ENCODE results near the gene FAAP20. TPM values are rescaled to one million over a fixed set of nuclear protein-coding genes. Genes with fewer than 3 reads are reported as not detected.

FAAP20 gene
- total and polyA plus RNA-seq, 2 donors (not counting 3 experiments of a cell fraction or from before 2014, with no cell fraction given), result 31.5 to 62.6 TPM

DNA sequence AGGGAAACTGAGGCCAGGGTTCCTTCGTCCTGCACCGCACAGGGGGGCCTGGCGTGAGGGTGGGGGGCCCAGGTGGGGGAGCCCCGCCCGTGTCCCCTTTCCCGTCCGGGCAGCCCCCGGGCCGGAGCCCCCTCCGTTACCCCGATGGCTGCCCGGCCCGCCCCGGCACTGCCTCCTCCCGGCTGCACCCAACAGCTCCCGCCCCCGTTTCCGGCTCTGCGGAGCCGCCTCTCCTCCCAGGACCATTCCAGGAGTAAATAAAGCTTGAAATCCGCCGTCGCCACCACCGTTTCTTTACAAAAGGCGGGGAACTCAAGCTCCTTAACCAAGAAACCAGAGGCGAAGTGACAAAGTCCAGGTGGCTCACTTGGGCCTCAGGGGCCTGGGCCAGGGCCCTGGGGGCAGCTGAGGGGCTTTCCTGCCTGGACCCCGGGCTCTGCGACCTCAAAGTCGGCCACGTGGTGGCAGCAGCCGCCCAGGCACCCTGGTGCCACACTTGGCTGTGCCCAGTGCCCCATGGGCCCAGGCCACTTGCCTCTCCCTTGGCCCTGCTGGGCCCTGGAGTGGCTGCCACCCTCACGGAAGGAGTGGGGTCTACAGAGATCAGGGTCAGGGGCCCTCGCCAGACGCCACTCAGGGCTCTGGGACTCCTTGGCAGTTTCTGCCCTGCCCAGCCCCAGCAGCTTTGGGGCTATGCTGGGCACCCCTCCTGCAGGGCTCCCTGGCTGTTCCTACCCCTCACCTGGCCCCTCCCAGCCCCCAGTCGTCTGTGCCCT, 514 bp upstream of the FAAP20 start:
- H3K27ac ChIP-seq (ENCODE audit: insufficient read depth, low read depth, low read length), result peak overlapping the region; percentile 78
- H4K20me1 ChIP-seq (replicated peaks; ENCODE audit: control insufficient read depth, extremely low read depth, insufficient read depth, low read length), result no peaks in the 10 kb centered on the region
- peak overlapping the region; percentile 97 for H3K4me2 ChIP-seq (ENCODE audit: insufficient read depth, low read length)
- H3K27me3 ChIP-seq (ENCODE audit: control insufficient read depth in 2 of 2, insufficient read depth in 2 of 2, low read length in 2 of 2), result no peaks in the 10 kb centered on the region
- DNase-seq (ENCODE audit: low read depth, low spot score) (peak; percentile 86), FAIRE-seq (peak; percentile 89)
- dilution Hi-C loops (cut with MboI; ENCODE audit: extremely low pct_ligation_motif_present, low sequenced_read_pairs) (loop anchor here (10.0 kb wide), 1 partner anchor 180 kb away; no protein-coding TSS in a partner anchor), intact Hi-C loops (cut with micrococcal nuclease) (loop anchor here (1.0 to 10.0 kb wide), 11 partner anchors 17 to 1230 kb away; partner anchors contain the start of genes MORN1, PRXL2B and RER1)
- ChIA-PET POLR2A (interaction anchor here (0.7 to 1.1 kb wide), 4 partner anchors 10 to 186 kb away, joined by 3 to 15 read pairs (median 7); no protein-coding TSS in a partner anchor), CTCF (interaction anchor here (0.7 to 12.3 kb wide), 36 partner anchors 9 to 1229 kb away, joined by 3 to 631 read pairs (median 7); partner anchors contain the start of genes MORN1, PANK4, PEX10 and RER1)
- peaks cover 13% of the 10 kb centered on the region for H3K79me2 ChIP-seq (ENCODE audit: control insufficient read depth, insufficient read depth, low read length)
- no TSS peak for BruUV-seq (replicated peaks)
- H3K9me1 ChIP-seq (replicated peaks; ENCODE audit: control insufficient read depth, extremely low read depth, insufficient read depth, low read length), result no peaks in the 10 kb centered on the region
- peak overlapping the region; percentile 95 for H2AFZ ChIP-seq (ENCODE audit: low read depth, low read length)
- H3K36me3 ChIP-seq (ENCODE audit: control insufficient read depth in 2 of 2, extremely low read depth in 1 of 2, insufficient read depth in 2 of 2, low read length in 2 of 2), result no peaks in the 10 kb centered on the region
- H3K4me3 ChIP-seq (replicated peaks in 1 of 3; ENCODE audit: insufficient read depth in 1 of 3, low read depth in 1 of 3, low read length in 3 of 3), result peak overlapping the region; percentile 71 to 92 (median 73)
- TF ChIP-seq MYC (IDR thresholded peaks at IDR 0.05; ENCODE audit: low read depth, low read length), result no peak
- TF ChIP-seq POLR2A (IDR thresholded peaks at IDR 0.05; ENCODE audit: low read depth, low read length), result peak; percentile 62
- TF ChIP-seq, protein P1, sequence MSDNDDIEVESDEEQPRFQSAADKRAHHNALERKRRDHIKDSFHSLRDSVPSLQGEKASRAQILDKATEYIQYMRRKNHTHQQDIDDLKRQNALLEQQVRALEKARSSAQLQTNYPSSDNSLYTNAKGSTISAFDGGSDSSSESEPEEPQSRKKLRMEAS (IDR thresholded peaks at IDR 0.05; ENCODE audit: insufficient read depth, insufficient read length), result peak; percentile 80
- TF ChIP-seq, protein P2, sequence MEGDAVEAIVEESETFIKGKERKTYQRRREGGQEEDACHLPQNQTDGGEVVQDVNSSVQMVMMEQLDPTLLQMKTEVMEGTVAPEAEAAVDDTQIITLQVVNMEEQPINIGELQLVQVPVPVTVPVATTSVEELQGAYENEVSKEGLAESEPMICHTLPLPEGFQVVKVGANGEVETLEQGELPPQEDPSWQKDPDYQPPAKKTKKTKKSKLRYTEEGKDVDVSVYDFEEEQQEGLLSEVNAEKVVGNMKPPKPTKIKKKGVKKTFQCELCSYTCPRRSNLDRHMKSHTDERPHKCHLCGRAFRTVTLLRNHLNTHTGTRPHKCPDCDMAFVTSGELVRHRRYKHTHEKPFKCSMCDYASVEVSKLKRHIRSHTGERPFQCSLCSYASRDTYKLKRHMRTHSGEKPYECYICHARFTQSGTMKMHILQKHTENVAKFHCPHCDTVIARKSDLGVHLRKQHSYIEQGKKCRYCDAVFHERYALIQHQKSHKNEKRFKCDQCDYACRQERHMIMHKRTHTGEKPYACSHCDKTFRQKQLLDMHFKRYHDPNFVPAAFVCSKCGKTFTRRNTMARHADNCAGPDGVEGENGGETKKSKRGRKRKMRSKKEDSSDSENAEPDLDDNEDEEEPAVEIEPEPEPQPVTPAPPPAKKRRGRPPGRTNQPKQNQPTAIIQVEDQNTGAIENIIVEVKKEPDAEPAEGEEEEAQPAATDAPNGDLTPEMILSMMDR (IDR thresholded peaks at IDR 0.05; ENCODE audit: extremely low read depth in 1 of 2, insufficient read depth in 1 of 2, low read depth in 1 of 2, low read length in 2 of 2), result peak; percentile 96 to 97
- no peaks in the 10 kb centered on the region for H3K9me3 ChIP-seq (replicated peaks; ENCODE audit: control insufficient read depth, insufficient read depth, low read length)
- H3K4me1 ChIP-seq (ENCODE audit: control insufficient read depth, extremely low read depth, insufficient read depth, low read length), result peaks cover 19% of the 10 kb centered on the region
- H3K9ac ChIP-seq (replicated peaks; ENCODE audit: extremely low read depth, insufficient read depth, low read length), result peak overlapping the region; percentile 61
